H9 (cell line): Measurements from ENCODE around the gene FMC1. TPM values are rescaled to one million over a fixed set of nuclear protein-coding genes. Genes with fewer than 3 reads are reported as not detected.

ENCODE experiments used
- DNase-seq: peaks from one replicate; pipeline ENCODE4 v3.0.0-alpha.2; 2017
- H2AFZ ChIP-seq: one replicate; pipeline ENCODE4 v1.6.1; 2013; ENCODE audit warnings: mild to moderate bottlenecking, low read length, control low read depth, moderate library complexity
- H2AK5ac ChIP-seq: 2 replicates; pipeline ENCODE4 v1.6.1; 2013; ENCODE audit warnings: low read length, control low read depth, mixed read lengths; ENCODE audit not compliant: insufficient read length
- H2BK120ac ChIP-seq: one replicate; pipeline ENCODE4 v1.6.1; 2013; ENCODE audit warnings: low read depth, mild to moderate bottlenecking, low read length, control low read depth, inconsistent platforms; ENCODE audit not compliant: poor library complexity, severe bottlenecking
- H2BK12ac ChIP-seq: 2 replicates; pipeline ENCODE4 v1.6.1; 2013; ENCODE audit warnings: low read length, control low read depth, mixed read lengths, low read depth; ENCODE audit not compliant: insufficient read length
- H2BK15ac ChIP-seq: 2 replicates; pipeline ENCODE4 v1.6.1; 2013; ENCODE audit warnings: low read depth, low read length, control low read depth
- H2BK20ac ChIP-seq: one replicate; pipeline ENCODE4 v1.6.1; 2013; ENCODE audit warnings: low read depth, mild to moderate bottlenecking, low read length, control low read depth, inconsistent platforms; ENCODE audit not compliant: poor library complexity, severe bottlenecking
- H2BK5ac ChIP-seq: 2 replicates; pipeline ENCODE4 v1.6.1; 2013; ENCODE audit warnings: low read length, control low read depth, mixed read lengths; ENCODE audit not compliant: insufficient read length
- H3K14ac ChIP-seq: 2 replicates; pipeline ENCODE4 v1.6.1; 2013; ENCODE audit warnings: low read length, control low read depth; ENCODE audit not compliant: insufficient read depth
- H3K18ac ChIP-seq: 2 replicates; pipeline ENCODE4 v1.6.1; 2013; ENCODE audit warnings: low read depth, mild to moderate bottlenecking, mixed read lengths, low read length, control low read depth; ENCODE audit not compliant: insufficient read length
- H3K23ac ChIP-seq: 2 replicates; pipeline ENCODE4 v1.6.1; 2013; ENCODE audit warnings: low read length, control low read depth, mixed read lengths, low read depth; ENCODE audit not compliant: insufficient read length
- H3K23me2 ChIP-seq: 2 replicates; pipeline ENCODE4 v1.6.1; 2013; ENCODE audit warnings: low read depth, mild to moderate bottlenecking, mixed read lengths, low read length, control low read depth; ENCODE audit not compliant: insufficient read length, poor library complexity, severe bottlenecking
- H3K27ac ChIP-seq: 2 replicates; pipeline ENCODE4 v1.5.1; 2013; ENCODE audit warnings: low read length, control low read depth, mixed read lengths, low read depth; ENCODE audit not compliant: insufficient read length
- H3K27me3 ChIP-seq: 2 replicates; pipeline ENCODE4 v1.6.1; 2013; ENCODE audit warnings: low read length, control low read depth, inconsistent platforms; ENCODE audit not compliant: insufficient read depth
- H3K4ac ChIP-seq: 2 replicates; pipeline ENCODE4 v1.6.1; 2013; ENCODE audit warnings: low read depth, mild to moderate bottlenecking, control low read depth, inconsistent platforms, low read length, moderate library complexity
- H3K4me1 ChIP-seq: 2 replicates; pipeline ENCODE4 v1.6.1; 2013; ENCODE audit warnings: low read length, control low read depth, inconsistent platforms; ENCODE audit not compliant: insufficient read depth
- H3K4me2 ChIP-seq: 2 replicates; pipeline ENCODE4 v1.6.1; 2013; ENCODE audit warnings: low read length, control low read depth, mixed read lengths; ENCODE audit not compliant: insufficient read length, insufficient read depth
- H3K56ac ChIP-seq: 2 replicates; pipeline ENCODE4 v1.6.1; 2013; ENCODE audit warnings: low read depth, mild to moderate bottlenecking, mixed read lengths, low read length, control low read depth; ENCODE audit not compliant: insufficient read length
- H3K79me1 ChIP-seq: 2 replicates; pipeline ENCODE4 v1.6.1; 2013; ENCODE audit warnings: low read depth, mild to moderate bottlenecking, moderate library complexity, low read length, control low read depth, inconsistent platforms; ENCODE audit not compliant: insufficient read depth, poor library complexity, severe bottlenecking
- H3K79me2 ChIP-seq: 2 replicates; pipeline ENCODE4 v1.6.1; 2013; ENCODE audit warnings: low read length, control low read depth, inconsistent platforms; ENCODE audit not compliant: insufficient read depth
- H3K9ac ChIP-seq: 2 replicates; pipeline ENCODE4 v1.6.1; 2013; ENCODE audit warnings: low read length, control low read depth, mixed read lengths; ENCODE audit not compliant: insufficient read length; ENCODE audit errors: extremely low read depth
- H3K9me3 ChIP-seq: one replicate; pipeline ENCODE4 v1.6.1; 2013; ENCODE audit warnings: low read depth, low read length, inconsistent platforms; ENCODE audit not compliant: control insufficient read depth
- H3T11ph ChIP-seq: one replicate; pipeline ENCODE4 v1.6.1; 2013; ENCODE audit warnings: mild to moderate bottlenecking, low read length, control low read depth, inconsistent platforms
- H4K20me1 ChIP-seq: one replicate; pipeline ENCODE4 v1.6.1; 2013; ENCODE audit not compliant: control insufficient read depth, insufficient read length, insufficient read depth
- H4K5ac ChIP-seq: 2 replicates; pipeline ENCODE4 v1.6.1; 2013; ENCODE audit warnings: low read depth, mild to moderate bottlenecking, mixed read lengths, low read length, control low read depth; ENCODE audit not compliant: insufficient read length
- H4K8ac ChIP-seq: replicated peaks from 2 replicates; pipeline ENCODE4 v1.6.1; 2013; ENCODE audit warnings: low read length, control low read depth, mixed read lengths, low read depth; ENCODE audit not compliant: insufficient read length
- H4K91ac ChIP-seq: 2 replicates; pipeline ENCODE4 v1.6.1; 2013; ENCODE audit warnings: low read depth, mild to moderate bottlenecking, moderate library complexity, mixed read lengths, low read length, control low read depth; ENCODE audit not compliant: insufficient read length
- H3K27ac Mint-ChIP-seq, 3 experiments: 2 replicates in 2 of 3; 3 replicates in 1 of 3; pipeline ENCODE4 v1.8.0; 2020 to 2021; ENCODE audit warnings: mixed read lengths in 3 of 3, mild to moderate bottlenecking in 1 of 3, moderate library complexity in 1 of 3
- H3K27me3 Mint-ChIP-seq: 2 replicates; pipeline ENCODE4 v1.8.0; 2021; ENCODE audit warnings: low read depth, mild to moderate bottlenecking, moderate library complexity, mixed read lengths
- H3K36me3 Mint-ChIP-seq, 3 experiments: 2 replicates in 2 of 3; 3 replicates in 1 of 3; pipeline ENCODE4 v1.8.0; 2020 to 2021; ENCODE audit warnings: low read depth in 3 of 3, mixed read lengths in 3 of 3; ENCODE audit not compliant: insufficient read depth in 1 of 3
- H3K4me1 Mint-ChIP-seq, 2 experiments: 2 replicates each; pipeline ENCODE4 v1.8.0; 2020; ENCODE audit warnings: mixed read lengths in 2 of 2
- H3K4me3 Mint-ChIP-seq, 2 experiments: 2 replicates in 1 of 2; 3 replicates in 1 of 2; pipeline ENCODE4 v1.8.0; 2020 to 2021; ENCODE audit warnings: mild to moderate bottlenecking in 2 of 2, mixed read lengths in 2 of 2, moderate library complexity in 1 of 2
- H3K9me3 Mint-ChIP-seq, 2 experiments: 2 replicates in 1 of 2; 3 replicates in 1 of 2; pipeline ENCODE4 v1.8.0; 2020; ENCODE audit warnings: mild to moderate bottlenecking in 2 of 2, mixed read lengths in 2 of 2, moderate library complexity in 1 of 2
- WGBS: extraction: QIAGEN DNeasy Blood & Tissue Kit; methylation state at CpG from one replicate; pipeline ENCODE4 v1.1.7; 2013; ENCODE audit warnings: missing lambda C conversion rate, low lambda C conversion rate, mixed read lengths; ENCODE audit not compliant: insufficient read length; ENCODE audit errors: extremely low coverage; 5-methylcytosine and 5-hydroxymethylcytosine counted together
- long read RNA-seq: library from polyadenylated mRNA; unstranded; transcript quantifications from one replicate; pipeline ENCODE4 v2.0.0, GENCODE V29; 2020
- total RNA-seq: library from RNA; stranded (reverse); gene quantifications from 2 replicates; pipeline ENCODE4 v1.2.1, GENCODE V29; 2021
- TF ChIP-seq, protein P1 (sequence below): fragments of 200-600 bp; sonication (generic); conservative IDR thresholded peaks from 3 replicates; pipeline ENCODE4 v1.8.0; 2021; ENCODE audit warnings: antibody characterized with exemption, mild to moderate bottlenecking

The FMC1 gene
- total RNA-seq: 10.9 and 16.0 TPM in 2 replicates
- long read RNA-seq, transcript FMC1-201 (2 exons, 1,210 nt): major isoform, 5 of 6 reads
- long read RNA-seq, partial matches to known transcripts: 0 of 6 reads
- long read RNA-seq, other reads (novel, unspliced or antisense): 0 of 6 reads

- Histone ChIP-seq H3K18ac (peak within 1 kb of the TSS; percentile 99), H3K27ac (peak within 1 kb of the TSS; percentile 99), H3K14ac (peak within 1 kb of the TSS; percentile 99), H3K9me3 (no peaks in the 10 kb centered on the region), H3K4ac (peak within 1 kb of the TSS; percentile 94; the same call in 1 of the 2 replicates), H2BK120ac (peak within 1 kb of the TSS; percentile 99), H2AK5ac (no peak within 1 kb of the TSS), H4K20me1 (no peaks in the 10 kb centered on the region), H4K91ac (peak within 1 kb of the TSS; percentile 43), H3K4me2 (peak within 1 kb of the TSS; percentile 84), H3T11ph (peak within 1 kb of the TSS; percentile 94), H2BK20ac (no peak within 1 kb of the TSS), H3K79me2 (no peaks in the 10 kb centered on the region), H2AFZ (no peak within 1 kb of the TSS), H3K23ac (no peak within 1 kb of the TSS), H2BK15ac (peak within 1 kb of the TSS; percentile 24; the same call in 1 of the 2 replicates), H4K8ac (peak within 1 kb of the TSS; percentile 98), H2BK12ac (peak within 1 kb of the TSS; percentile 9), H3K9ac (peak within 1 kb of the TSS; percentile 98), H2BK5ac (peak within 1 kb of the TSS; percentile 98), H3K4me1 (no peaks in the 10 kb centered on the region), H3K56ac (peak within 1 kb of the TSS; percentile 94), H3K23me2 (peaks cover 3% of the 10 kb centered on the region), H3K79me1 (no peaks in the 10 kb centered on the region), H4K5ac (peak within 1 kb of the TSS; percentile 98), H3K27me3 (no peaks in the 10 kb centered on the region)
- peaks cover 10% of the 10 kb centered on the region for H3K27me3 Mint-ChIP-seq
- peak within 1 kb of the TSS; percentile 91 to 95 for H3K4me3 Mint-ChIP-seq
- peaks cover 5 to 25% (median 13%) of the 10 kb centered on the region in 3 experiments; a peak in 6 of 7 replicates for H3K36me3 Mint-ChIP-seq
- peak; percentile 95 for DNase-seq
- WGBS: no CpG with 5 or more reads among the region's 54 CpGs
- peaks cover 7 to 11% of the 10 kb centered on the region in 2 experiments for H3K4me1 Mint-ChIP-seq
- peak within 1 kb of the TSS; percentile 99 to 100 (median 100) for H3K27ac Mint-ChIP-seq
- peaks cover 10 to 14% of the 10 kb centered on the region in 2 experiments; a peak in 4 of 5 replicates for H3K9me3 Mint-ChIP-seq
- TF ChIP-seq, protein P1, sequence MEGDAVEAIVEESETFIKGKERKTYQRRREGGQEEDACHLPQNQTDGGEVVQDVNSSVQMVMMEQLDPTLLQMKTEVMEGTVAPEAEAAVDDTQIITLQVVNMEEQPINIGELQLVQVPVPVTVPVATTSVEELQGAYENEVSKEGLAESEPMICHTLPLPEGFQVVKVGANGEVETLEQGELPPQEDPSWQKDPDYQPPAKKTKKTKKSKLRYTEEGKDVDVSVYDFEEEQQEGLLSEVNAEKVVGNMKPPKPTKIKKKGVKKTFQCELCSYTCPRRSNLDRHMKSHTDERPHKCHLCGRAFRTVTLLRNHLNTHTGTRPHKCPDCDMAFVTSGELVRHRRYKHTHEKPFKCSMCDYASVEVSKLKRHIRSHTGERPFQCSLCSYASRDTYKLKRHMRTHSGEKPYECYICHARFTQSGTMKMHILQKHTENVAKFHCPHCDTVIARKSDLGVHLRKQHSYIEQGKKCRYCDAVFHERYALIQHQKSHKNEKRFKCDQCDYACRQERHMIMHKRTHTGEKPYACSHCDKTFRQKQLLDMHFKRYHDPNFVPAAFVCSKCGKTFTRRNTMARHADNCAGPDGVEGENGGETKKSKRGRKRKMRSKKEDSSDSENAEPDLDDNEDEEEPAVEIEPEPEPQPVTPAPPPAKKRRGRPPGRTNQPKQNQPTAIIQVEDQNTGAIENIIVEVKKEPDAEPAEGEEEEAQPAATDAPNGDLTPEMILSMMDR: peak; percentile 40
Observed at GRCh38 chr7:139341058-139341775, at the start of gene FMC1. FMC1 (plus strand) TSS chr7:139341337; CDS start chr7:139341385, 48 bp downstream.
